ENCODE results near the gene RAB3IL1.
A peak's percentile ranks its signal among the peaks of the same experiment; 100 is the strongest.

The RAB3IL1 gene

GRCh38 chr11:61928606-61929005, 11.2 kb upstream of the RAB3IL1 start:
- H3K4me3 ChIP-seq (ENCODE audit: low read depth, low read length) = no peak overlapping the region
- H3K4me1 ChIP-seq (ENCODE audit: control insufficient read depth, insufficient read depth, low read length) = peaks cover 12% of the 10 kb centered on the region
- H3K36me3 ChIP-seq (ENCODE audit: control insufficient read depth, insufficient read depth, low read length) = no peaks in the 10 kb centered on the region
- no peaks in the 10 kb centered on the region for H3K27me3 ChIP-seq (ENCODE audit: control insufficient read depth, insufficient read depth, low read length)
- H3K9ac ChIP-seq (ENCODE audit: low read length) = no peak overlapping the region
- peaks cover 7% of the 10 kb centered on the region; the same call in 1 of the 2 replicates for H3K9me3 ChIP-seq (ENCODE audit: control insufficient read depth, insufficient read depth, low read depth, low read length)
- no peak overlapping the region for H3K27ac ChIP-seq (ENCODE audit: low read depth, low read length)

DNA sequence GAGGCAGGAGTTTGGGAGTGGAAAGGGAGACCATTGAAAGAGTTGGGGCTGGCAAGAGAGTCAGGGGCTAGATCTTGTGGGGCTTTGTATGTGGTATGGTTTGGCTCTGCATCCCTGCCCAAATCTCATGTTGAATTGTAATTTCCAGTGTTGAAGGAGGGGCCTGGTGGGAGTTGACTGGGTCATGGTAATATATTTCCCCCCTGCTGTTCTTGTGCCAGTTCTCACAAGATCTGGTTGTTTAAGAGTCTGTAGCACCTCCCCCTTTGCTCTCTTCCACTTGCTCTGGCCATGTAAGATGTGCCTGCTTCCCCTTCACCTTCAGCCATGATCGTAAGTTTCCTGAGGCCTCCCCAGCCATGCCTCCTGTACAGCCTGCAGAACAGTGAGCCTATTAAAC, 10.1 kb upstream of the RAB3IL1 start:
- peaks cover 22% of the 10 kb centered on the region for H3K4me1 ChIP-seq (ENCODE audit: control insufficient read depth, insufficient read depth, low read length)
- H3K36me3 ChIP-seq (ENCODE audit: control insufficient read depth, insufficient read depth, low read length) = no peaks in the 10 kb centered on the region
- H3K4me3 ChIP-seq (ENCODE audit: low read depth, low read length) = no peak overlapping the region
- H3K27ac ChIP-seq (ENCODE audit: low read depth, low read length) = no peak overlapping the region
- no peaks in the 10 kb centered on the region for H3K27me3 ChIP-seq (ENCODE audit: control insufficient read depth, insufficient read depth, low read length)
- H3K9me3 ChIP-seq (ENCODE audit: control insufficient read depth, insufficient read depth, low read depth, low read length) = no peaks in the 10 kb centered on the region
- H3K9ac ChIP-seq (ENCODE audit: low read length) = no peak overlapping the region

- Histone ChIP-seq H3K4me1 (ENCODE audit: control insufficient read depth, insufficient read depth, low read length) (peaks cover 22% of the 10 kb centered on the region), H3K9me3 (ENCODE audit: control insufficient read depth, insufficient read depth, low read depth, low read length) (no peaks in the 10 kb centered on the region), H3K4me3 (ENCODE audit: low read depth, low read length) (no peak overlapping the region), H3K36me3 (ENCODE audit: control insufficient read depth, insufficient read depth, low read length) (no peaks in the 10 kb centered on the region), H3K27me3 (ENCODE audit: control insufficient read depth, insufficient read depth, low read length) (no peaks in the 10 kb centered on the region), H3K27ac (ENCODE audit: low read depth, low read length) (no peak overlapping the region), H3K9ac (ENCODE audit: low read length) (no peak overlapping the region)
Measured at GRCh38 chr11:61926235-61926634, 8.9 kb upstream of the RAB3IL1 start.

GRCh38 chr11:61925736-61926135, 8.4 kb upstream of the RAB3IL1 start:
- no peaks in the 10 kb centered on the region for H3K9me3 ChIP-seq (ENCODE audit: control insufficient read depth, insufficient read depth, low read depth, low read length)
- H3K27ac ChIP-seq (ENCODE audit: low read depth, low read length) = no peak overlapping the region
- peaks cover 22% of the 10 kb centered on the region for H3K4me1 ChIP-seq (ENCODE audit: control insufficient read depth, insufficient read depth, low read length)
- no peaks in the 10 kb centered on the region for H3K27me3 ChIP-seq (ENCODE audit: control insufficient read depth, insufficient read depth, low read length)
- H3K9ac ChIP-seq (ENCODE audit: low read length) = no peak overlapping the region
- H3K36me3 ChIP-seq (ENCODE audit: control insufficient read depth, insufficient read depth, low read length) = no peaks in the 10 kb centered on the region
- H3K4me3 ChIP-seq (ENCODE audit: low read depth, low read length) = no peak overlapping the region

- Histone ChIP-seq H3K9ac (ENCODE audit: low read length) (peak overlapping the region; percentile 0), H3K27me3 (ENCODE audit: control insufficient read depth, insufficient read depth, low read length) (peaks cover 6% of the 10 kb centered on the region; the same call in 1 of the 2 replicates), H3K9me3 (ENCODE audit: control insufficient read depth, insufficient read depth, low read depth, low read length) (no peaks in the 10 kb centered on the region), H3K4me3 (ENCODE audit: low read depth, low read length) (no peak overlapping the region), H3K36me3 (ENCODE audit: control insufficient read depth, insufficient read depth, low read length) (no peaks in the 10 kb centered on the region), H3K4me1 (ENCODE audit: control insufficient read depth, insufficient read depth, low read length) (peaks cover 28% of the 10 kb centered on the region), H3K27ac (ENCODE audit: low read depth, low read length) (peak overlapping the region; percentile 2; the same call in 1 of the 2 replicates)
Measured at GRCh38 chr11:61924064-61924455, 6.7 kb upstream of the RAB3IL1 start.

DNA sequence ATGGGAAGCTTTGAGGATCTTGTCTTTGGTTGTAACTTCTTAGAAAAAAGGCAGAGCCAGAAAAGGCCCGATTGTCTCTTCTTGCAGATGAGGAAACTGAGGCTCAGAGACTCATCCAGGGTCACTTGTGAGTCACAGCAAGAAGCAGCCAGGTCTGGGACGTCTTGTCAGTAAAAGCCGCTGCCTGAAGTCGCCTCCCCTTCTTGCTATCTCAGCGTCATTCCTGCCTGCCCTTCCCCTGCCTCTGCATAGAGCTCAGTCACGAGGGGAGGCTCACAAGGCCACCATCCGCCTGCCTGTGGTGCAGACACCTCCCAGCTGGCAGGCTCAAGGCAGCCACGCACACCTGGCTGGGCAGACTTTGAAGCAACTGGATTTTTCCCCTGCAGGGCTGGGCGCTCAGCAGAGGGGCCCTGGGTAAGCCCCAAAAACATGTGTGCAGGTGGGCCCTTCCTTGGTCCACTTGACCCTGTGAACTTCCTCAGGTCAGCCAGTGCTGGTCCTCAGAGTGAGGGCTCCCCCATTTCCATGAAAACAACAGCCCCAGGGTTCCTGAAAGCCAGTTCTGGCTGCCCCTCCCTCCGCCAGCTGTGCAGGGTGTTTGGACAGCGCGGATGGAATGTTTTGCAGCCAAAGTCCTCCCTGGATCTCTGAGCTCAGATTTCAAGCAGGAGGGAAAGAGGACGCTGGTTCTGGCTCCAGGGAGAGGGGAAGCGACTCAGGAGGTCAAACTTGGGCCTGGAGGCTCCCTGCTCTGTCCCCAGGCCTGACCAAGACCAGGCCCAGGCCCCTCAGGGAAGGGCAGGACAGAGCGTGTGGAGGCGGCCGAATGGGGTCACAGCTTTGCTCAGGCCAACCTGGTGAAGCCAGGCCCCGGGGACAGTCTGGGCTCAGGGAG, 6.0 kb upstream of the RAB3IL1 start:
- H3K9ac ChIP-seq (ENCODE audit: low read length) = peak overlapping the region; percentile 0
- no peak overlapping the region for H3K4me3 ChIP-seq (ENCODE audit: low read depth, low read length)
- peaks cover 11% of the 10 kb centered on the region for H3K27me3 ChIP-seq (ENCODE audit: control insufficient read depth, insufficient read depth, low read length)
- peak overlapping the region; percentile 2; the same call in 1 of the 2 replicates for H3K27ac ChIP-seq (ENCODE audit: low read depth, low read length)
- no peaks in the 10 kb centered on the region for H3K9me3 ChIP-seq (ENCODE audit: control insufficient read depth, insufficient read depth, low read depth, low read length)
- no peaks in the 10 kb centered on the region for H3K36me3 ChIP-seq (ENCODE audit: control insufficient read depth, insufficient read depth, low read length)
- peaks cover 28% of the 10 kb centered on the region for H3K4me1 ChIP-seq (ENCODE audit: control insufficient read depth, insufficient read depth, low read length)

- H3K4me1 ChIP-seq (ENCODE audit: control insufficient read depth, insufficient read depth, low read length) = peaks cover 35% of the 10 kb centered on the region
- no peaks in the 10 kb centered on the region for H3K9me3 ChIP-seq (ENCODE audit: control insufficient read depth, insufficient read depth, low read depth, low read length)
- peaks cover 19% of the 10 kb centered on the region for H3K27me3 ChIP-seq (ENCODE audit: control insufficient read depth, insufficient read depth, low read length)
- no peak overlapping the region for H3K27ac ChIP-seq (ENCODE audit: low read depth, low read length)
- H3K36me3 ChIP-seq (ENCODE audit: control insufficient read depth, insufficient read depth, low read length) = no peaks in the 10 kb centered on the region
- no peak overlapping the region for H3K4me3 ChIP-seq (ENCODE audit: low read depth, low read length)
- no peak overlapping the region for H3K9ac ChIP-seq (ENCODE audit: low read length)
Measured at GRCh38 chr11:61922539-61922938, 5.2 kb upstream of the RAB3IL1 start.

GRCh38 chr11:61921446-61921845, 4.1 kb upstream of the RAB3IL1 start:
- H3K9me3 ChIP-seq (ENCODE audit: control insufficient read depth, insufficient read depth, low read depth, low read length) = no peaks in the 10 kb centered on the region

DNA sequence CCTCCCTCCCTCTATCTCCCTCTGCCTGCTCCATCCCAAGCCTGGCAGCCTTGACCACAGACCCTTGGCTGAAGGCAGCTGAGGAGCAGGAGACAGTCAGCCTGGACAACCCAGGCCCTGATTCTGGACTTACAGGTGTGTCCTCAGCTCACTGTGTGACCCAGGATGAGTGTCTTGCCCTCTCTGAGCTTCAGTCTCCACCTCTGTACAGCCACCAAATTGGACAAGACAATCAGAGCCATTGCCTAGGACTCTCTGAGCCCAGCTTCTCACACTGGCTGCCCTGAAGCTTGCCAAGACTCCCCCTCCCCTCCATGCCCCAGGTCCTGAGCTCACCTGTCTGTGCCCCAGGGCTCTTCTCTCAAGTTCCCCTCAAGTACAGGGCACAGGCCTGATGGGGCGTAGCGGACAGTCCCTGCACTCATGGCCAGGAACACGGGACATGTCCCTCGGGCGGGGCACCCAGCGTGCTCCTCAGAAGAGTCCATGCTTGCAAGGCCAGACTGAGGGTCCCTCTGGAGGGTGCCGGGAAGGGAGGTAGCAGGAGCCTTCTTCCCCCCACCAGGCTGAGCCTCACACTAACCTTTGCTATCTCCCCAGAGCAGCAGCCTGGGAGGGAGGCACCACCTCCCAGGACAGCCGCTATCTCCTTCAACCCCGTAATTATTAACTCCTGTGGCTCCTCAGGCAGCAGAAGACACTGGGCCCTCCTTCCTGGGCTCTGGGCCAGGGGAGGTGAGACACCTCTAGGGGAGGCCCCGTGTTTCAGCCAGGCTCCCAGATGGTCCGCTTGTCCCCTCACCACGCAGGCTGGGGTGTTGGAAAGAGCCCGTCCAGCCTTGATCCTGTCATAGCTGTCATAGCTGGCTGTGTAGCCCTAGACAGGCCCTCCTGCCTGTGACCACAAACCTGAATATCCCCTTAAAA, 2.6 kb upstream of the RAB3IL1 start:
- Histone ChIP-seq H3K4me3 (ENCODE audit: low read depth, low read length) (no peak overlapping the region), H3K27ac (ENCODE audit: low read depth, low read length) (no peak overlapping the region), H3K27me3 (ENCODE audit: control insufficient read depth, insufficient read depth, low read length) (peaks cover 31% of the 10 kb centered on the region), H3K9me3 (ENCODE audit: control insufficient read depth, insufficient read depth, low read depth, low read length) (no peaks in the 10 kb centered on the region), H3K4me1 (ENCODE audit: control insufficient read depth, insufficient read depth, low read length) (peaks cover 40% of the 10 kb centered on the region), H3K36me3 (ENCODE audit: control insufficient read depth, insufficient read depth, low read length) (no peaks in the 10 kb centered on the region), H3K9ac (ENCODE audit: low read length) (no peak overlapping the region)

More at GRCh38 chr11:61921446-61921845, 4.1 kb upstream of the RAB3IL1 start:
- Histone ChIP-seq H3K9ac (ENCODE audit: low read length) (no peak overlapping the region), H3K4me3 (ENCODE audit: low read depth, low read length) (no peak overlapping the region), H3K4me1 (ENCODE audit: control insufficient read depth, insufficient read depth, low read length) (peaks cover 38% of the 10 kb centered on the region), H3K36me3 (ENCODE audit: control insufficient read depth, insufficient read depth, low read length) (no peaks in the 10 kb centered on the region), H3K27me3 (ENCODE audit: control insufficient read depth, insufficient read depth, low read length) (peaks cover 28% of the 10 kb centered on the region), H3K27ac (ENCODE audit: low read depth, low read length) (no peak overlapping the region)

DNA sequence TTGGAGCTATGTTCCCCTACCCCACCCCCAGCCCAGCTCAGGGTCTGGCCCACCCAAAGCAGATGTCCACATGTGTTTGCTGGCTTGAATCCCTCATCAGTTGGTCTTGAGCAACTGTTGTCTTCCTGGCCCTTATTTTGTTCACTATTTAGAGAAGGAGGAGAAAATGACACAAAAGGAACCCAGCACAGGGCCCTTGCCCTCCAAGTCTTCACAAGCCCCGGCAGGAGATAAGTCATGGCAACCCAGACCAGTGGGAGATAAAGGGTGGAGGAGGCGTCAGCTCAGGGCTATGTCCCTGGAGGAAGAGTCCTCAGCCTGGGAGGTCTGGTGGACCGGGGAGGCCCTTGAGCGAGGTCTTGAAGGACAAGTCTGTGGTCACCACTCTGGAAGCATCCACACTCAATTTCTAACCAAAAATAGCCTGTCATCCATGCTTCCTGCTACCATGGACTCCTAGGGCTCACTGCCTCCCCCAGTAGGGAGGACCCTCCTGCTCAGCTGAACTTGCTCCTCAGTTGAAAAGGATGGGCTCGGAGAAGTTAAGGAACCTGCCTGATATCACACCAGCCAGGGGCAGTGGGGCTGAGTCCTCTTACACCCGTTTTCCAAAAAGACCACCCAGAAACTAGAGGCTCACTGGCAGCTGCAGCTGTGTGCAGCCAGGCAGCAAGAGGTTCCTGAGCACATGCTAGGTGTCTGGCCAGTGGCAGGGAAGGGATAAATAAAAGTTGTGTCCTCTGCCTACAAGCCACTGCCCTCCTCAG, 1.8 kb upstream of the RAB3IL1 start:
- Histone ChIP-seq H3K27ac (ENCODE audit: low read depth, low read length) (no peak overlapping the region), H3K4me1 (ENCODE audit: control insufficient read depth, insufficient read depth, low read length) (peaks cover 34% of the 10 kb centered on the region), H3K9ac (ENCODE audit: low read length) (no peak overlapping the region), H3K4me3 (ENCODE audit: low read depth, low read length) (no peak overlapping the region), H3K9me3 (ENCODE audit: control insufficient read depth, insufficient read depth, low read depth, low read length) (no peaks in the 10 kb centered on the region), H3K27me3 (ENCODE audit: control insufficient read depth, insufficient read depth, low read length) (peaks cover 31% of the 10 kb centered on the region), H3K36me3 (ENCODE audit: control insufficient read depth, insufficient read depth, low read length) (no peaks in the 10 kb centered on the region)

Data from HUES6 (cell line).